ENCODE measurements around the gene CADPS2.
A peak's percentile ranks its signal among the peaks of the same experiment; 100 is the strongest.

The CADPS2 gene

GRCh38 chr7:122412441-122412840, 473.8 kb downstream of the CADPS2 start:
- H3K36me3 ChIP-seq (replicated peaks): no peaks in the 10 kb centered on the region
- TF ChIP-seq CTCF (IDR thresholded peaks at IDR 0.05; ENCODE audit: low read depth, low read length, missing control alignments): no peak
- peak; percentile 6 for DNase-seq
- H3K27me3 ChIP-seq (replicated peaks): no peaks in the 10 kb centered on the region
- H3K27ac ChIP-seq: no peak overlapping the region
- H3K4me3 ChIP-seq (ENCODE audit: low read depth, low read length): no peak overlapping the region
- in situ Hi-C loops (cut with HindIII; ENCODE audit: low pct_ligation_motif_present, low sequenced_read_pairs): no loop called here

DNA sequence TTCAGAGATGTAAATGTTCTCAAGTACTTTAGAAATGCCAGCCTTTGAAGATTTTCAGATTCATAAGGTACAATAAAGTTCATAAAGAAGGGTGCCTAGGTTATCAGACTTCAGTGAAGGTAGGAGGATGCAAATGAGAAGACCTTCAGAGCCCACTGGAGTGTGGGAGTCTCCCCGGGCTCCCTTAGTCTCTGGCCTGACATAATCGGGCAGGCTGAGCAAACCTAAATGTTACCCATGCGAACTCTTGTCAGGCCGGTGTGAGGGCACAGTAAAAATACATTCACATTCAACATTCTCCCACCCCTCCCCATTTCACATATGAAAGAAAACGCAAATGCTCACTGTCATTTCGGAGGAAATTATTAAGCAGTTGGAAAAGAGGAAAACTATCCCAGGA, 479.1 kb downstream of the CADPS2 start:
- H3K36me3 ChIP-seq (replicated peaks): no peaks in the 10 kb centered on the region
- DNase-seq: no peak
- no peak overlapping the region for H3K4me3 ChIP-seq (ENCODE audit: low read depth, low read length)
- in situ Hi-C loops (cut with HindIII; ENCODE audit: low pct_ligation_motif_present, low sequenced_read_pairs): no loop called here
- H3K27ac ChIP-seq: no peak overlapping the region
- H3K27me3 ChIP-seq (replicated peaks): no peaks in the 10 kb centered on the region
- no peak for TF ChIP-seq CTCF (IDR thresholded peaks at IDR 0.05; ENCODE audit: low read depth, low read length, missing control alignments)

- H3K4me3 ChIP-seq (ENCODE audit: low read depth, low read length): no peak overlapping the region
- TF ChIP-seq CTCF (IDR thresholded peaks at IDR 0.05; ENCODE audit: low read depth, low read length, missing control alignments): no peak
- H3K27me3 ChIP-seq (replicated peaks): no peaks in the 10 kb centered on the region
- no peaks in the 10 kb centered on the region for H3K36me3 ChIP-seq (replicated peaks)
- DNase-seq: no peak
- in situ Hi-C loops (cut with HindIII; ENCODE audit: low pct_ligation_motif_present, low sequenced_read_pairs): no loop called here
- no peak overlapping the region for H3K27ac ChIP-seq
Observed at GRCh38 chr7:122403113-122403512, 483.1 kb downstream of the CADPS2 start.

DNA sequence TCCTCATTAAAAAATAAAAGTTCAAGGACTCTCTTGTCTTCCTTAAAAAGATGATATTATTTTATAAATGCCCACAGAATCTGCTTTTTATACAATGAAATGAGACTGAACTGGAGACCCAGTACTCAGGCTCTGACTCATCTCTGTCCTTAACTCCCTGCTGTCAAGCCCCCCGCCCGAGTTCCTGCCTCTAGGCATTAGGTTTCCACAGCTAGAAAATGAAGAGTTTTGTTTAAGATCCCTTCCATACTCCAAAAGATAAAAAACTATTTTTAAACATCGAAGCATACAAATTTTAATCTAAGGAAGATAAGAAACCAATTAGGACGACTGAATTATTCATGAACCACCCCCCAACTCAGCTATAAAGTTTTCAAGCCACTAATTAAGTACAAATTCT, 484.0 kb downstream of the CADPS2 start:
- no peak for TF ChIP-seq CTCF (IDR thresholded peaks at IDR 0.05; ENCODE audit: low read depth, low read length, missing control alignments)
- Histone ChIP-seq H3K27me3 (replicated peaks) (no peaks in the 10 kb centered on the region), H3K36me3 (replicated peaks) (no peaks in the 10 kb centered on the region), H3K27ac (no peak overlapping the region), H3K4me3 (ENCODE audit: low read depth, low read length) (no peak overlapping the region)
- DNase-seq: no peak
- in situ Hi-C loops (cut with HindIII; ENCODE audit: low pct_ligation_motif_present, low sequenced_read_pairs): no loop called here

DNA sequence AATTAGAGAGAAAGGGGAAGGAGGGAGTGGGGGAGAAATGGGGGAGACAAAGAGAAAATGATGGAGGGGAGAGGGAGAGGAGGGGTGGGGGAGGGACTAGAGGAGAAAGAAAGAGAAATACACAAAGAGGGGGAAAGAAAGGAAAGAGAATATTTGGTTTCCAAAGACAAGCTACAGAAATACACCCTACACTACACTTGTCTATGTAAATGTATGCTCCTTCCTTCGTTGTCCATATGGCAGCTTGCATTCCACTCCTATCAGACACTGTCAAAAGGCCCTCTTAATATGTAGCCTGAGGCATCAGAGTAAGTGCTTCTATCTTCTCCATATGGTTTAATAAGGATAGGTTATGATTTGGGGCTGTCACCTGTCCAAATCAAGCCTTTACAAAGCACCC, 488.9 kb downstream of the CADPS2 start:
- TF ChIP-seq CTCF (IDR thresholded peaks at IDR 0.05; ENCODE audit: low read depth, low read length, missing control alignments): no peak
- in situ Hi-C loops (cut with HindIII; ENCODE audit: low pct_ligation_motif_present, low sequenced_read_pairs): no loop called here
- H3K4me3 ChIP-seq (ENCODE audit: low read depth, low read length): no peak overlapping the region
- no peaks in the 10 kb centered on the region for H3K27me3 ChIP-seq (replicated peaks)
- DNase-seq: no peak
- H3K27ac ChIP-seq: no peak overlapping the region
- no peaks in the 10 kb centered on the region for H3K36me3 ChIP-seq (replicated peaks)

GRCh38 chr7:122394512-122394911, 491.7 kb downstream of the CADPS2 start:
- Histone ChIP-seq H3K27ac (no peak overlapping the region), H3K36me3 (replicated peaks) (no peaks in the 10 kb centered on the region), H3K4me3 (ENCODE audit: low read depth, low read length) (no peak overlapping the region), H3K27me3 (replicated peaks) (no peaks in the 10 kb centered on the region)
- TF ChIP-seq CTCF (IDR thresholded peaks at IDR 0.05; ENCODE audit: low read depth, low read length, missing control alignments): no peak
- no peak for DNase-seq
- in situ Hi-C loops (cut with HindIII; ENCODE audit: low pct_ligation_motif_present, low sequenced_read_pairs): no loop called here

All from brain microvascular endothelial cell (primary cell).